HG02852 (cell line): ENCODE data around the gene MRPS18B.
"Not testable (repeated sequence)": the region's sequence is repeated elsewhere in the genome, so short reads cannot be mapped to it uniquely, and the experiment has no call there.

Source experiments
- ATAC-seq: cut with Tn5 transposase; IDR thresholded peaks from one replicate; pipeline ENCODE4 v1.9.1; 2021; ENCODE audit warnings: mild to moderate bottlenecking, moderate library complexity; ENCODE audit not compliant: unreplicated experiment

Gene MRPS18B

DNA sequence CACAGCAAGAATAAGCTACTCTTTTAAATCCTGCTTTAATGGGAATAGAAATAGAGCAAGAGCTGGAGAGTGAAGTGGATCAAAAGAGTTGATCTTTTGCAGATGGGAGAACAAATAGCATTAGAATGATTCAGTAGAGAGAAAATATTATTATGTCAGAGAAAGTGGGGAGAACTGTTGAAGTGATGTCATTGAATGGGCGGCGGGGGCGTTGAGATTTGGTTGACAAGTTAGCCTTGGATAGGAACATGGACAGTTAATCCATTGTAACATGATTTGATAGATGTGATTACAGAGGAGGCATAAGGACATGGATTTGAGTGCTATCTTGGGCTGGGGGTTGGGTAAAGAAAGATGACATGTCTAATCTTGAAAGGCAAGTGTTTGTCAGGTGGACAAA is 18.2 kb downstream of the MRPS18B start:
- ATAC-seq = no peak

DNA sequence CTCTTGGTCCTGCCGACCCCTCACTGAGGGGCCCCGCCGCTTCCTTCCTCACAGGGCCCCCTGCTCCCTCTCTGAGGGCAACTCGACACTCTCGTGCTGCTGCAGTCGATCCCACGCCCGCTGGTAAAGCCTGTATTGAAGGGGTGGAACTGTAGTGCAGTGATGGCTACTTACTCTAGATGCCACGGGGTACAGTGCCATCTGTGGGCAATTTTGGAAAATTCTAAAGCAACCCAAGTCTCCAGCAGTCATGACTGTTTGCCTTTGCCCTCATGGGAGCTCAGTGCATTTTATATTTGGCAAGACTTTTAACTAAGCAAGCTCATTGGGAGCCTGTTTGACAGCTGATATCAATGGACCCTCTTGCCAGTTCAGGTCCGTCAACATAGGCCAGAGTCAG is 22.8 kb downstream of the MRPS18B start:
- ATAC-seq = no peak

DNA sequence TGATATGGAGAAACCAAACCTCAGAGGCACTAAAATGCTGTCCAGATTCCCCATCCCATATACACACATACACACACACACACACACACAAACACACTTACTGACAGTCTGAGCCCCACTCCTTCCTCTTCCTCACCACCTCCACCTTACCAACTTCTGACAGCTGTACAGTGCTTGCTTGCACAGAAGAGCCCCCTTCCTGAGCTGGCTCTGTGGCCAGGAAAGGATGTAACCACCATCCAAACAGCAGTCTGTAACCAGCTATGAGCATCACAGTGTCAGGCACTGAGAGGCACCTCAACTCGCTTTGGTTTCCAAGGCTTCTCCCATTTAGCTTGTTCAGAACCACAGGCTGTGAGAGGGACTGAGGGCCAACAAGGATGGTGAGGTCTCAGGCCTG is 23.4 kb downstream of the MRPS18B start:
- ATAC-seq = no peak

DNA sequence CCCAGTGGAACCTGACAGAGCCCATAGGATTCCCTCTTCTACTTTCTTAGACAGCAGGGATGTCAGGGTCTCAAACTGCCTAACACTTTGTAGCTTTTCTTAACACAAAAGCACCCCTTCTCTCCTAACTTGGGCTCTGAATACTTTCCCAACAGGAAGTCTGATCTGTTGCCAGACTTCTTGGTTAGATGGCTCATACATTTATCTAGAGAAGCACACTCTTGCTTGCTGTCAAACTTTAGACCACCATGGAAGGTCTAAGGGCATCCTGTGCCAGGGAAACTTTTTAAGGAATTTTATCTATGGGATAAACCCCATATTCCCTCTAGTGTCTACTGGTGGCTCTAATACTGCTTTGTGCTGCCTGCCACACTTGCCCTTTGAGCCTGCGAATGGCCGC is 26.0 kb downstream of the MRPS18B start:
- no peak for ATAC-seq

DNA sequence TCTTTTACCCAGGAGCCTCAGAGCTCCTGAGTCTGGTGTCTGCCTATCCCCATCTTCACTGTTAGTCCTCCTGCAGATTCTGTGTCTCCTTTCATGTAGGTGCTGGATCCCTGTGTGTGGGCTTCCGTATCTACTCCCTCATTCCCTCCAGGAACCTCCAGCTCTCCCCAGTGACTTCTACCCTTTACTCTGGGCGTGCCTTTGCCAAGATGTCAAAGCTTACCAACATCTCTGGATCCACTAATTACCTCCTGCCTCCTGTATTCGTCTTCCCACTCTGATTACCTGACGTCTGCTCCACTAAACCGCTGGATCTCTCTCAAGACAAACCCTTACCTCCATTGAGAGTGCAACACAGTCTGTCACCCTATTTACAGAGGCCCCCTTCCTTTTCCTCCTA is 27.1 kb downstream of the MRPS18B start:
- no peak for ATAC-seq

DNA sequence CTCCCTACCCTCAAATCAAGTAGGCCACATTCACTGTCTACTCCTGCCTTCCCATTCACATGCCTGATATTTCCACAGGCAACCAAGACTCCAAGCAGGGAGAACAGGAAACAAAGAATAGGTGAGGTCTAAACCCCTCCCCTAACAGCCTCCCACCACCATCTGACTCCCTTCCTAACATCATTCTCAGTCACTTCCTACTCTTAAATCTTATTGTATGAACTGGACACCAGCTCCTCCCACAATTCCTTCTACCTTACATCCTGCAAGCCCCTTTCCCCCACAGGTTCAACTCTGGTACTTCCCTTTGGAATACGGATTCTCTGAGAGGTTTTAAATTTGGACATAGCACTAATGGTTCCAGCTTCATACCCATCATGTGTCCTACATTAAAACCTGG is 28.3 kb downstream of the MRPS18B start:
- ATAC-seq = no peak

DNA sequence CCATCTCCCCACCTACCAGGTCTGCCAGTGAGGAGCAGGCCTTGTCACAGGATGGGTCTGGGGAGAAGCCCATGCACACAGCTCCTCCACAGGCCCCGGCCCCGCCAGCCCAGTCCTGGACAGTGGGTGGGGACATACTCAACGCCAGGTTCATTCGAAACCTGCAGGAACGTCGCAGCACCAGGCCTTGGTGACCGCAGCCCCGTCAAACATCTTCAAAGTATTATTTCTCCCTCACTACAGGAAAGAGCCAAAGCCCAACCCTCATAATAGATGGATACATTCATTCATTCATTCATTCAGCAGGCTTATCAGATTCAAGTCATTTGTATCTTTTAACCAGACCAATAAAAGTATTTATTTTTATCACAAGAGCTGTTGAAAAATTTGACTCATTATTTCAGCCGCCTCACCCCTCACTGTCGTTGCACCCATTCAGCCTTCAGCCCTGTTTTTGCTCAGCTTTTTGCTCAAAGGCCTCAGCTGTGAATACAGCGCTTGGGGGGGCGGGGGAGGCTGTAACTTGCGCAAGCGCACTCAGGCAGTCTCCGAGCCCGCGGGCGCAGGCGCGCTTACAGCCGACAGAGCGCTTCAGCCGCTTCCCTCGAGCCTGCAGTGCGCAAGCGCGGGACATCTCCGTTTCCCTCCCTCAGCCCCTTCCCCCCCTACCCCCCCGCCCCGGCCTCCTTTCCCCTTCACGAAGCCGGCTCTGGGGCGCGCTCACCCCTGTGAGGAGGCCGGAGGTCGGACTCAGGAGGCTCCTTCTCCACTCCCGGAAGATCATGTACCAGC is 29.0 kb downstream of the MRPS18B start, which contains the start of gene C6orf136:
Gene C6orf136 (plus strand): TSS at position 684 of the 792 bp plus-strand sequence. CDS start 99 bp downstream, at position 783.
- ATAC-seq = peak; percentile 47

DNA sequence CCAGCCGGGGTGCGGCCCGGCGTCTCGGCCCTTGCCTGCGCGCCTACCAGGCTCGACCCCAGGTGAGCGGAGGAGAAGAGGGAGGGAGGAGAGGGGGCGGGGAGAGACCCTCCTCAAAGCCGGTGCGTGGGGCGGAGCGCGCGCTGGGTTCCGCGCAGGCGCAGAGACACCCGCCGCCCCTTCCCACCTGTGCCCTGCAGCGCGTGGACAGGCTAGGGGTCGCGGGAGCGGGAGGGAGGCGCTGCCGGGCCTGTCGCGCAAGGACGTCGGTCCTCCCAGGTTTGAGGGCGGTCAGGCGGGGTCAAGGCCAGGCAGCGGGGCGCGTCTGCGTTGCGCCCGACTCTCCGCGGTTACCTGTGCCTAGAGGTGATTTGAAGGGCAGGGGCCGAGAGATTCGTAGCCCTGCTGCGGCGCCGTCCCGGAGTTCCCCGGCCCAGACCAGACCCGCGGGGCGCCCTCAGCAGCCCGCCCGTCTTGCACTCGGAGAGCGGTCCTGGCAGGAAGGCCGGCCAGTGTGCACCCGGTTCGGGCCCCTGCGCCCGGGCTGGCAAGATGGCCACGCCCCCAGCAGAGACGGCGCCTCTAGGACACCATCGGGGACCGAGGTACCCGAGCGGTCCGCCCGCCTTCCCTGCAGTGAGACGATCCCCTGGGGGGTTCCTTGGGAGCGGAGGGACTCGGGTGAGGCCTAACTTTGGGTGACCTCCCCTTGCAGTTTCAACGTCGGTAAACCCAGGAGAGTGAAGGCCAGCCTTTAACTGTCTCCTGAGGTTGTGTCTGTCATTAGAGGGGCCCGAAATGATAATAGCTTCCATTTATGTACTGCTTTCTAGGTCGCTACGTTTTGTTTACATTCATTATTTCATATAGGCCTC is 29.8 kb downstream of the MRPS18B start:
- ATAC-seq = peak; percentile 62

DNA sequence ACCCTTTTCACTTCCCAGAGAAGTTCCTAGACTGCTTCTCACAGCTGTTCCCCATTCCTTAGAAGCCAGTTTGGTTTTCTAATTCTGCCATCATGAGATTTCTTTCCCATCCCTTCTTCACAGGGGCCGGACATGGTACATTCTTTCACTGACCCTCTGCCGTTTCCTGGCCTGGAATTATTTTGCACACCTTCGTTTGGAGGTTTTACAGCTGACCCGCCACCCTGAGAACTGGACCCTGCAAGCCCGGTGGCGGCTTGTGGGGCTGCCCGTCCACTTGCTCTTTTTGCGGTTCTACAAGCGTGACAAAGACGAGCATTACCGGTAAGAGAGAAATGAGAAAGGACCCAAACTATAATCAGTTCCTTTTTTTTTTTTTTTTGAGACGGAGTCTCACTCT is 33.5 kb downstream of the MRPS18B start:
- ATAC-seq = no peak

DNA sequence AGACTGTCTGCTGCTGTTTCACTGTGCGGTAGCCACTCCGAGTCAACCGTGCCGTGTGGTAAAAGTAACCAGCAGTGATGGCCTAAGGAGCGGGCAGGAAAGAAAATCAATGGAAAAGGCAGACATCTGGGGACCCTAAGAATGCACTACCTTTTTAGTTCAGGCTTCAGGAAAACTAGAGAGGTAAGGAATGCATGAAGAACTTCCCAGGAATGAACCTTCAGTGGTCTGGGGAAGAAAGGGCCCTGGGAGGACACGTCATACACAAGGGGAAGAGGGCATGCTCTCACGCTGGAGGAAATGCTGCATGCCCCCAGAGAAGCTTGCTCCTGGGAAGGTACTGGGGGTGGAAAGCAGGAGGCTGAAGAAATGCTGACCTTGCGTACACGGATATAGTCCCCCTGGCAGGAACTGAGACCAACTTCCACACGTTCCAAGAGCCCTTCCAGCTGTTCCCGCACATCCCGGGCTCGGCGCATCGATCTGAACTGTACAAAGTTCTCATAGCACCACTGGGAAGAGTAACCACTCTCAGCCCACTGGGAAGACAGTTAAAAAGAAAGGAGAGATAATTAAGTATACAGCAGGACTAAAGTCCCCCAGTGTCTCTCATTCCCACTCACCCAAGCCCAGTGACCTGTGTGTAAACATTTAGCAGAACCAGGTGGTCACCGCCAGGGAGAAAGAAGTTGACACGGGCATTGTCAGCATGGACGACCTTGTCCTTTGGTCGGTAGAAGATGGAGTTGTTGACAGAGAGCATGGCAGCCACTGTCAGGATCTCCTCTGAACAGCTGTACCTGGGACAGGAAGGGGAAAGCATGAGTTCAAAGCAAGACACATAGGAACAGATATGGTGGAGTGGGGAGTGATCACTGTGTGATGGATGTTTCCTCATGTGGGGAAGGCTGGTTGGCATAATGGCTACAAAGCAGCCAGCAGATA is 37.4 kb downstream of the MRPS18B start:
- ATAC-seq = no peak

DNA sequence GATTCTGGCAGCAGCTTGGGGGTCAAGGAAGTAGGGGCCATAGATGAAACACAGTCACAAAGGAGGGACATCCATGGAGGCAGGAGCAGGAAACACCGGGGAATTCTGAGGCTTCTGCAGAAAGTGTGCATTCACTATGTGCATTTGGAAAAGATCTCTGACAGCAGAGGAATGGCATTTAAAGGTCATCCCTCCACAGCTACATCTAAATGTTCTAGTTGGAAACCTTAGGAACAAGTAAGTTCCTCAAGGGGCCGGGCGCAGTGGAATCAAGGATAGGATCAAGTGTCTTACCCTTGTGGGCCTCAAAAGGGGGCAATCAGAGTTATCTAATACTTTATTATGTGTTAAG is 38.1 kb downstream of the MRPS18B start:
- ATAC-seq = no peak

DNA sequence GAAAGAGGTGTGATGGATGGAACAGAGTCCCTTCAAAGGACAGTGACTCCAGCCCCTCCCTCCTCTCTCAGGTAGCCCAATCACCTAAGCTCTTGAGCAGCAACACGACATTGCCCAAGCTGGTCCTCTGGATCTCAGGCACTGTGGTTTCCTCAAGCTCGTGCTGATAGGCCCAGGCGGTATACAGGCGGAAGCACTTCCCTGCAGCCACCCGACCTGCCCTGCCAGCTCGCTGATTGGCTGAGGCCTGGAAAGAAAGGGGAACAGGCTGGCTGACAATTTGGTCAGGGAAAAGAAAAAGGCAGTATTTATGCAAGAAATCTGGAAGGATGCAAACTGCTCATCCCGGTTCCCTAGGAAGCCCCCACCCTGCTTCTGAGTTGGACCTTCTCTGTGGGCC is 38.9 kb downstream of the MRPS18B start:
- no peak for ATAC-seq

DNA sequence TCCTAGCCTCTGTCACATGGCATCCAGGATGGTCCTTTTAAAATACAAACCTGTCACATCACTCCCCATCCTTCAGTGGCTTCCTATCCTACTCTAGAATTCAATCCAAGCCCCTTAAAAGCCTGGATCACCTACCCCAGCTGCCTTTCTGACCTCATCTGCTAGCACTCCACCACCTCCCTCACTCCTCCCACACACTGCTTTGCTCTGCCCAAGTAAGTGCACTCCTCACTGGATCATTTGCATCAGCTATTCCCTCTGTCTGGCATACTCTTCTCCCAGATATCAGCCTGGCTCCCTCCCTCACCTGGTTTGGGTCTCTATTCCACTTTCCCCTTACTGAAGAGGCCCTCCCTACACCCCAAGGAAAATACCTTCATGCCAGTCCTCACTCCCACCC is 39.8 kb downstream of the MRPS18B start:
- no peak for ATAC-seq

DNA sequence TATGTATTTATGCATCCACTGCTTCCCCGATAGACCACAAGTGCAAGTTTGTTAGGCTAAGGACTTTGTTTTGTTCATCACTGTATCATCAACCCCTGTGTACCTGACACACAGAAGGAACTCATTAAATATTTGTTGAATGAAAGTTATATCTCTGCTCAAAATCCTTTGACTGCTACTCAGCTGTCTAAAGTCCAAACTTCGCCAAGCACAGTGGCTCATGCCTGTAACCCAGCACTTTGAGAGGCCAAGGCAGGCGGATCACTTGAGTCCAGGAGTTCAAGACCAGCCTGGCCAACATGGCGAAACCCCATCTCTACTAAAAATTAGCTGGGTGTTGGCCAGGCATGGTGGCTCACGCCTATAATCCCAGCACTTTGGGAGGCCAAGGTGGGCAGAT is 40.3 kb downstream of the MRPS18B start:
- ATAC-seq = not testable (repeated sequence)

DNA sequence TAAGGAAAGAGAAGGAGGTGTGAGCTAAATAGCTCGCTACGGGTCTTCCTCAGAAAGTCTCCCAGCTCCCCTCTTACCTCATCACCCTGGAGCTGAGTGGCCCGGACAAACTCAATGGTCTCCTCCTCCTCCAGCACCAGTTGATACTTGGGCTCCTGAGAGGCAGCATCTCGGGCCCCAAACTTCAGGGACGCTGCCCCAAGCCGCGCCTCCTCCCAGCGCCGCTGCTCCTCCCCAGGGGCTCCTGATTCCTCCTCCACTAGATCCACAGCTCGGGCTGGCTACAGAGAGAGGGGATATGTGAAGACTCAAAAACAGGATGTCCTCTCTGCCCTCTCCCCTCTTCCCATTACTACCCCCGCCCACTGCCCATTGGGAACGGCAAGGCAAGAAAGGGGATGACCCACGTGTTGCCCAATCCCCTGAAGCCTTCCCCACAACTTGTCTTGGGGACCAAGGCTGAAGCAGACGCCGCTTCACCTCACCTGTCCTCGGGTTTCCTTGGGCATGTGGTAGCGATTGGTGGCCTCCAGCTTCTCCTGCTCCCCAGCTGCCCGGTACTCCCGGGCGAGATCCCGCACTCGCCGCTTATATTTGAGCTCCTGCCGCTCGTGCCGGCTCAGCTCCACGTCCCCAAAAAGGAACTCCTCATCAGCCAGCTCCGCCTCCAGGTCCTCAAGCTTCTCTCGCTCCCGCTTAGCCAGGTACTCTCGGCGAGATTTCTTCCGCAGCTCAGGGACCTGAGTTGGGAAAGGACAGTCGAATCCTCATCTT is 47.5 kb downstream of the MRPS18B start:
- no peak for ATAC-seq

DNA sequence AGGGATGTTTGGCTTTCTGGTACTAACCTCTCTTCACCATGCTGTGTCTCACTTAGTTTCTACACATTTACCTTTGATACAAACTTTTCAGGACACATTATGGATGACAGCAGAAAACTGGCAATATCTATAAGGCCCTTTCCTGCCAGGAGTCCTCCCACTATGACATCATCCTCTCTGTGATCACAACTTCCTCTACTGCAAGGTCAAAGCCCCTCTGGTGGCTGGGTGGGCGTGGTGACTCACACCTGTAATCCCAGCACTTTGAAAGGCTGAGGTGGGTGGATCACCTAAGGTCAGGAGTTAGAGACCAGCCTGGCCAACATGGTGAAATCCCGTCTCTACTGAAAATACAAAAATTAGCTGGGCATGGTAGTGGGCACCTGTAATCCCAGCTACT is 48.7 kb downstream of the MRPS18B start:
- not testable (repeated sequence) for ATAC-seq

DNA sequence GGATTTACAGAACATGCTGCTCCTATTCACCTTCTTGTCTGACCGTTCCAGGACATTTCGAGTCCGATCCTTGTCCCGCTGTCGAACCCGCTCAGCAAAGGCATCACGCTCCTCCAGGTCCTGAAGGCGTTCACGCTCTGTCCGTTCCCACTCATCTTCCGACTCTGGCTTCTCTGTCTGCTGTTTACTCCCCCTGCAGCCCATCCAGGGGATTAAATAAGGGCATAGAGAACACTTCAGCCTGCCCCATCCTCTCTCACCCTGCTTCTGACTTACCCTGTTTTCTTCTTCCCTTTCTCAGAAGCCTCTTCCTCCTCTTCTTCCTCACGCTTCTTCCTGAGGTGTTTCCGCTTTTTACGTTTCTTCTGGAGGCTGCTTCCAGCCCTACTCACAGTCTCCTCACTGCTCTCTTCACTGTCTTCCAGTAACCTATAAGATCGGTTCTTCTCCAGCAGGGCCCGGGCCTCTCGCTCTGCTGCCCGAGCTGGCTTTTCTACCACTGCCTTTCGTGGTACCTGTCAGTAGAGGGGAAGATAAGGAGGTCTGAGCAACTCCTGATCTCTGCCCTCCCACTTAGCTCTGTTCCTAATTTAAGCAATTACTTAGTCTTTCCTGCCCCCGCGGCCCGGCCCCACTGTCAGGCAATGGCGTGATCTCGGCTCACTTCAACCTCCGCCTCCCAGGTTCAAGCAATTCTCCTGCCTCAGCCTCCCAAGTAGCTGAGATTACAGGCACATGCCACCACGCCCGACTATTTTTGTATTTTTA is 53.3 kb downstream of the MRPS18B start:
- ATAC-seq = no peak

DNA sequence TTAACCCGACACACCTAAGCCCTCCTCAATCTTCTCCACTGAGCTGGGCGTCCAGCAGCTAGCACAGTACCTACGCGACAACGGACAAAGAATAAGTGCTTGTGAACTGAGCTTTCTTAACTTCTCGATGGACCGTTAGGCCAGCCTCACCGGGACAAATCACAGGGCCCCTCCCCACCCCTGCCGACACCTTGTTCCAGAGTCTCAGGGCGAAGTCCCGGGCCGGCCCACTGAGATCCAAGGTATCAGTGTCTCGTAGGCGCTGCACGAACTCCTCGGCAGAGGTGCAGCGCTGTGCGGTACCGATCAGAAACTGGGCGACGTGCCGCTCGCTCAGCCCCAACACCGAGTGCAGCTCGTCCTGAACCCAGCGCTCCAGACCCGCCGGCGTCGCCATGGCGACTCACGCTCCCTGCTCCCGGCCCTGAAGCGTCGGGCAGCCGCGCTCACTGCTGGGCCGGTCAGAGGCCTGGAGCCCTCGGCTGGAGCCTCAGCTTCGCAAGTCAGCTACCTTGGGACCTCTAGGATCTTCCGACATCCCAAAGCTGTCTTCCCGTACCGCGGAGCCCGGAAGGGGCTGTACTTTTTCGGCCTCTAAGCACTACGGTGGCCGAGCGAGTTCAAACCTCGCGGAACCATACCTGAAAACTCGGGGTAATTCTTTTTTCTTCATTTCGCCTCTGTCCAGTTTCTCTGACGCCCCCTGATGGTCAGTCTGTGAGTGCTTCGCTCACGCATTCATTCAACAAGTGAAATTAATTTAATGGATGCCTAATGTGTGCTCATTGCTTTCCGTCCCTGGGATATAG is 55.0 kb downstream of the MRPS18B start, which contains the start of gene DHX16:
Gene DHX16 (minus strand): TSS at position 562 of the 809 bp plus-strand sequence. CDS start 165 bp downstream, at position 397.
- no peak for ATAC-seq
